Effector memory CD4-positive, alpha-beta T cell (primary cell): ENCODE measurements around the gene TMEM163.
"Not testable (repeated sequence)": the region's sequence is repeated elsewhere in the genome, so short reads cannot be mapped to it uniquely, and the experiment has no call there.

Experiments used
- DNase-seq, 3 donors: peaks; one replicate each; pipeline ENCODE4 v3.0.0-alpha.2; 2020
- H3K27ac ChIP-seq: 2 replicates; pipeline ENCODE4 v1.7.0; 2013; ENCODE audit warnings: mild to moderate bottlenecking, low read length, moderate library complexity; ENCODE audit not compliant: insufficient read depth, poor library complexity, severe bottlenecking
- H3K27me3 ChIP-seq: replicated peaks from 2 replicates; pipeline ENCODE4 v1.7.0; 2013; ENCODE audit warnings: mild to moderate bottlenecking, low read length; ENCODE audit not compliant: insufficient read depth, control insufficient read depth, poor library complexity, severe bottlenecking
- H3K36me3 ChIP-seq: 2 replicates; pipeline ENCODE4 v1.7.0; 2013; ENCODE audit warnings: mild to moderate bottlenecking, low read length, moderate library complexity; ENCODE audit not compliant: control insufficient read depth, insufficient read depth
- H3K4me1 ChIP-seq: 2 replicates; pipeline ENCODE4 v1.7.0; 2013; ENCODE audit warnings: low read length, mild to moderate bottlenecking; ENCODE audit not compliant: control insufficient read depth, insufficient read depth, poor library complexity, severe bottlenecking
- H3K4me3 ChIP-seq: 2 replicates; pipeline ENCODE4 v1.7.0; 2013; ENCODE audit warnings: low read length, low read depth, mild to moderate bottlenecking; ENCODE audit not compliant: insufficient read depth, poor library complexity, severe bottlenecking
- H3K9me3 ChIP-seq: 2 replicates; pipeline ENCODE4 v1.7.0; 2013; ENCODE audit warnings: mild to moderate bottlenecking, low read length, moderate library complexity; ENCODE audit not compliant: control insufficient read depth

Gene TMEM163

DNA sequence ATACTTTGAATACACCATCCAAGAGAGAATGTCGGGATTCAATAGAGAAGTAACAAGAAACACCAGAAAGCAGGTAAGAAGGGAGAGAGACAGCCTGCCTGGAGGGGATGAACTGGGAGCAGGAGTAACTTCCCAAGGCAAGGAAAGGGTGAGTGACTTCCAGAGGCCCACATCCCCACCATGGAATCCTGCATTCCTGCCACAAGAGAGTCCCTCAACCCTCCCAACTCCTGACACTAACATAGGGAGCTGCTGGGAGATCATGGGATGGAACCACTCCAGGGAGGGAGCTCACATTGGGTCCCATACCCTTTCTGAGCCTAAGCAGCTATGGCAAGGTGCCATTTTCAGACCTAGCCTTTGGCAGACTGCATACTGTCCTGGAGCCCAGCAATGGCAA lies 5.5 kb upstream of the TMEM163 start:
- Histone ChIP-seq H3K4me1 (no peaks in the 10 kb centered on the region), H3K4me3 (no peak overlapping the region), H3K9me3 (no peaks in the 10 kb centered on the region), H3K27ac (no peak overlapping the region), H3K36me3 (no peaks in the 10 kb centered on the region), H3K27me3 (peaks cover 10% of the 10 kb centered on the region)
- DNase-seq, result no peak

DNA sequence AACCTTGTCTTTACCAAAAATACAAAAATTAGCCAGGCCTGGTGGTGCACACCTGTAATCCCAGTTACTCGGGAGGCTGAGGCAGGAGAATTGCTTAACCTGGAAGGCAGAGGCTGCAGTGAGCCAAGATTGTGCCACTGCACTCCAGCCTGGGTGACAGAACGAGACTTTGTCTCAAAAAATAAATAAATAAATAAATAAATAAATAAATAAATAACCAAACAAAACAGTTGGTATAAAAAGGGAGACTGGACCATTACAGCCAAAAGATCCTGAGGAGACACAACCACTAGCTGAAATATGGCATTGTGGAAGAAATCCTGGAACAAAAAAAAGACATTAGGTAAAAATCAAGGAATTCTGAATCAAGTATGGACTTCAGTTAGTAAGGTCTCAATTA lies 4.9 kb upstream of the TMEM163 start:
- not testable (repeated sequence) for H3K27ac ChIP-seq, H3K4me1 ChIP-seq, DNase-seq, H3K9me3 ChIP-seq, H3K36me3 ChIP-seq, H3K4me3 ChIP-seq
- peaks cover 12% of the 10 kb centered on the region for H3K27me3 ChIP-seq

DNA sequence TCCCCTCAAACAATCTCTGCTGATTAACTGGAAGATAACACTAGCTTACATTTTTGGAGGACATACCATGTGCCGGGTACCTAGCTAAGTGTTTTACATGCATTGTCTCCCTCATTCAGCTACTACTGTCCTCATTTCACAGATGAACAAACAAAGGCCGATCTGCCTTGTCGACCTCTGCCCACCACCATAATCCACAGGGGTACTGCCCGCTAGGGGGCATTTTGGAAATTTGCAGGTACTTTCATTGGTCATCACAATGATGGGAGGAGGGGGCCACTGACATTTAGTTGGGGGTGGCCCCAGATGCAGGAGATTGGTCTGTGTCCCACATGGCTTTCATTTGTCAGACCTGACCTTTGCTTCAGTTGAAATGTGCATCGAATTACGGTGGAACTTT lies 3.9 kb upstream of the TMEM163 start:
- no peaks in the 10 kb centered on the region for H3K9me3 ChIP-seq
- DNase-seq, result no peak
- H3K27me3 ChIP-seq, result peaks cover 14% of the 10 kb centered on the region
- no peak overlapping the region for H3K27ac ChIP-seq
- no peaks in the 10 kb centered on the region for H3K36me3 ChIP-seq
- H3K4me1 ChIP-seq, result peaks cover 6% of the 10 kb centered on the region
- no peak overlapping the region for H3K4me3 ChIP-seq

DNA sequence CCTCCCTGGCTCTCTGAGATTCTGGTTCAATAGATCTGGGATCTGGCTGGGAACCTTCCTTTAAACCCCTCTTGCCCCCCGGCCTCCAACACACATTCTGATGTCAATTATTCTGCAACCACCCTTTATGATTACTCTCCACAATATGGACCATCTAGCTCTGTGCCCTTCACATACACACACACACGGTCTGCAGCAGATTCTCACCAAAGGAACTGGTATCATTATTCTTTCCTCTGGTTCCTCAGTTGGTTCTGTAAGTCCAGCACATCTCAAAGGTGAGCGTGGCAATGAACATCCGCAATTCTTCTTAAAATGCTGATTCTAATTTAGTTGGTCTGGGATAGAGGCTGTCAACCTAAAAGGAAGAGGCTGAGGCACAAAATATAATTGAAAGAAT lies 2.8 kb upstream of the TMEM163 start:
- peaks cover 9% of the 10 kb centered on the region for H3K4me1 ChIP-seq
- no peak overlapping the region for H3K4me3 ChIP-seq
- H3K9me3 ChIP-seq, result no peaks in the 10 kb centered on the region
- no peaks in the 10 kb centered on the region for H3K36me3 ChIP-seq
- H3K27me3 ChIP-seq, result peaks cover 17% of the 10 kb centered on the region
- no peak overlapping the region for H3K27ac ChIP-seq
- no peak for DNase-seq

DNA sequence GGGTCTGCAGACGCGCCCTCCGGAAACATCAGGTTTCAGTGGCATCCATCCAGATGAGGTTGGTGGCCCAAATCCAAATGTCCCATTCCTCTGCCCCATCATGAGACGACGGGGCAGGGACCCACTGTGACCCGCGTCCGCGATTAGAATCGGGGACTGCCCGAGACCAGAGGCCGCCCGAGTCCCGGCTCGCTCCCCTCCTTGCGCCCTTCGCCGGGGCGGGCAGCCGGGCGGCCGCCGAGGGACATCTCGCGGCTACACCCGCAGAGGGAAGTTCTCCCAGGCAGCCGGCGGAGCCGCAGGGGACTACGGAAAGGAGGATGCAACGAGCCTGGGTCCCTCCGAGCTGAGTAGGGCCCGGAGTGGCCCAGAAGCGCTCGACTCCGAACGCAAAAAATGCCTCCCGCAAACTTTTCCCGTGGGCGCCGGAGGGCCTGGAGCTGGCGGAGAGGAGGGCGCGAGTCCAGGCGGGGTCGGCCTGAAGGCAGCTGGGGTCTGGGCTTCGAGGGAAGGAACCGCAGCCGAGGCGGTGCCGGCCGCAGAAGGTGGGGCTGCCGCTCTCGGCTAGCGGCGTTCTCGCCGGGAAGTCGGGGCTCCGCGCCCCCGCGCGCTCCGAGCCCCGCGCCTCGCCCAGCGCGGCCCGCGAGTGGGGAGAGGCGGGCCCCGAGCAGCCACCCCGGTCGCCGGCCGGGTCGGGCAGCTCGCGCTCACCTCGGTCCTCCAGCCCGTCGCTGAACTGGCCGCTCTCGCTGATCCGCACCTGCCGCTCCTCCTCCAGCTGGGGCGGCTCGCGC lies 580 bp downstream of the TMEM163 start:
- H3K27me3 ChIP-seq, result peaks cover 17% of the 10 kb centered on the region

DNA sequence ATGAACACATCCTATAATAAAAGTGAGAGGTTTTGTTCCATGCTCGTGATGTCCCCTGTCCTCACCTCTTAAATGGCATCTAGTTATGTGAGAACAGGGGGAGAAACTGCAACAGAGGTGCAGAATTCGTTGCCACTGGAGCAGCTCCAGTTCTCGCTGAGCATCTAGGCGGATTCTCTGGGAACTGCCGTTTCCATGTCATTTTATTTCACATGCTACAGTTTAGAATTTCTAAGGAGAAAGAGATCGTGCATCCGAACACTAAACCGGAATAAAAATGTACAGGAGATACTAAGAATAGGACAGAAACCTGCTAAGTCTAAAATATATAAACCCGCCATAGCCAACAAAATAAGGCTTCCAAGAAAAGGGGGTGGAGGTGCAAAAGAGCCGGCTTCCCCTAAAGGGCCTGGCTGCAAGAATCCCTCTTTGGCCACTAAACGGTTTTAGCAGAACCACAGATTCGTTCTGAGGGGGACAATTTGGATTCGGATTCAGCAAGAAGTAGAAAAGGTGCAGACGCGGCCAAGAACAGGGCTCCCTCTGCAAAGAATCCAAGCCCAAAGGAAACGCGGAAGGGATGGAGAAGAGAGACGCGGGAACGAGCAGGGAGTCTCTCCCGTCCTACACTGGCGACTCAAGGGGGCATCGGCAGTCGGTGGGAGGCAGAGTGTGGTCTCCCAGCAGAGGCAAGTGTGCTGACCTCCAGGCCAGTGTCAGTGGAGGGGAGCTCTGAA lies 1.3 kb downstream of the TMEM163 start:
- Histone ChIP-seq H3K27me3 (peaks cover 17% of the 10 kb centered on the region), H3K27ac (no peak overlapping the region), H3K36me3 (no peaks in the 10 kb centered on the region), H3K4me1 (peaks cover 9% of the 10 kb centered on the region), H3K9me3 (no peaks in the 10 kb centered on the region), H3K4me3 (peak overlapping the region; percentile 41)
- DNase-seq, result no peak

More for the DNA sequence above, 580 bp downstream of the TMEM163 start:
- H3K27ac ChIP-seq, result no peak overlapping the region
- DNase-seq, result no peak
- H3K4me1 ChIP-seq, result peaks cover 9% of the 10 kb centered on the region
- H3K4me3 ChIP-seq, result peak overlapping the region; percentile 41
- no peaks in the 10 kb centered on the region for H3K9me3 ChIP-seq
- no peaks in the 10 kb centered on the region for H3K36me3 ChIP-seq

DNA sequence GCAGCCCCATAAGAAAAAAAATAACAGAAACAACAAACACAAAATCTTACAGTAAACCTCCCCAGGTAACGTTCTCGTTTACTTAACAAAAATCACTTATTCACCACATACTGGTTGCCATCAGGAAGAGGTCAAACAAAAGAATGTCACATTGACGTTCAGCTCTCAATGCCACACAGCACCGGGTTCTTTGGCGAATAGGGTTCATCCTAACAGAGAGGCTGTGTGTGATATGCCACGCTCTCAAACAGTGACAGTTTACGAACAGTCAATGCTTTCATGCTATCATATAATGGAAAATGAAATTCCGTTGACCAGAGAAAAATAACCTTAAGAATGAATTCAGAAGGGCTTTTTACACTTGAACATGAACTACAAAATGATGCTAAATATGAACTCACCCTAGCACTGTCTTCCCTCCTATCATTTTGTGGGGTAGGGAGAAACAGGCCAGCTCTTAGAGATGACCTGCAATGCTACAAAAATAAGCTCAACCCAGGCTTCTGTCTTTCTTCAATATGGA lies 2.0 kb downstream of the TMEM163 start:
- Histone ChIP-seq H3K36me3 (no peaks in the 10 kb centered on the region), H3K4me3 (no peak overlapping the region), H3K4me1 (peaks cover 9% of the 10 kb centered on the region), H3K27me3 (peaks cover 17% of the 10 kb centered on the region), H3K27ac (no peak overlapping the region), H3K9me3 (no peaks in the 10 kb centered on the region)
- no peak for DNase-seq

DNA sequence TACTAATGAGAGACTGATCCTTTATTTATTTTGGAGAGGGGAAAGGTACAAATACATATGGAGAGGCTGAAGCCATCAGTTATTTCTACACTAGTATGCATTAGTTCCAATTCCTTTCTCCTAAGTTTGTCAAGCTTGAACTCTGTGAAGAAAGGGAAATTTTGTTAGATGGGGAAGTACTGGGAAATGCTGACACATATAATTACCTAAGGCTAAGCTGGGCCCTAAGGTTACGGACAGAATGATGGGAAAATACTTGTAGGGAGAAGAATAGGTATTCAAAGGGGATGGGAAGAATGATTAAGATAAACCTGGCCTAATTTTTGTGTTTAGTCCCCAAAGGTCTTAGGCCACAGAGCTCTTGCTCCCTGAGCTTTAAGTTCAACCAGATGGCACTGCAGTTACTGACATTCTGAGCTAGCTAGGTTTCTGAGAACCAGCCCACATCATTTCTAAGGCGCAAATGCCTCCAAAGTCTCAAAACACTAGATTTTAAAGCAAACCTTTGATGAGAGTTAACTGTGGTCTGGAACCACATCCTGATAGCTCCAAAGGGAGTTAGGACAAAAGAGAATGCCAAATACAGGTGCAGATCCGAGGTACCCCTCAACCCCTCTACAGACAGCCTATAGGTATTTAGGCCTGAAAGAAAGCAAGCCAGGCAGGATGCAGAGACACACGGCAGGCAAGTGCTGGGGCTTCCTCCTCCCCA lies 2.7 kb downstream of the TMEM163 start:
- no peaks in the 10 kb centered on the region for H3K9me3 ChIP-seq
- H3K4me3 ChIP-seq, result no peak overlapping the region
- H3K27ac ChIP-seq, result no peak overlapping the region
- peaks cover 9% of the 10 kb centered on the region for H3K4me1 ChIP-seq
- DNase-seq, result no peak
- H3K36me3 ChIP-seq, result no peaks in the 10 kb centered on the region
- peaks cover 17% of the 10 kb centered on the region for H3K27me3 ChIP-seq

DNA sequence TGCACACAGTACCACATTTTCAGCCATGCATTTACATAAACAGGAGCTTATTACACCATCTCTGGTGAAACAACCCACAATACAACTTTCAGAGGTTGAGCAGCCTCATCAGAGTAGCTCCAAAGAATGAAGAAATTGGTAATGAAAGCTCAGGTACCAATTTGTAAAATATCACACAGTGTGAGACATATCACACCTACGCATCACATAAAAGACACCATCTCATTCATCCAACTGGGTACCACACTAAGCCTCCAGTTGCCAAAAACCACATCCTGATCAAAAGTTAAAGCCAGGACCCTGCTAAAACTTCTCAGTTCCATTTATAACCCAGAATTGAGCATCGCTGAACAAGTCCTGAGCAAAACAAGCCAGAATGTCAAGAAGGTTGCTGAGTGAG lies 4.6 kb downstream of the TMEM163 start:
- peaks cover 9% of the 10 kb centered on the region for H3K4me1 ChIP-seq
- DNase-seq, result no peak
- H3K27me3 ChIP-seq, result peaks cover 6% of the 10 kb centered on the region
- no peak overlapping the region for H3K27ac ChIP-seq
- no peak overlapping the region for H3K4me3 ChIP-seq
- no peaks in the 10 kb centered on the region for H3K36me3 ChIP-seq
- no peaks in the 10 kb centered on the region for H3K9me3 ChIP-seq
